ENCODE measurements around the gene ZNF205.
A peak's percentile ranks its signal among the peaks of the same experiment; 100 is the strongest.

The ZNF205 gene

GRCh38 chr16:3106205-3106928, 6.0 kb upstream of the ZNF205 start (continued):
- TF ChIP-seq ZNF394 (tag by site-specific recombination; IDR thresholded peaks at IDR 0.05; ENCODE audit: borderline replicate concordance): peak; percentile 24; the same call in 1 of the 2 replicates
- peak; percentile 67 for TF ChIP-seq GLIS2 (tag by site-specific recombination; IDR thresholded peaks at IDR 0.05)
- TF ChIP-seq ZNF580 (tag by site-specific recombination; IDR thresholded peaks at IDR 0.05): peak; percentile 29; the same call in 1 of the 2 replicates
- 0 out of 2 replicates have a peak, but pooled peaks have one; percentile 35 for TF ChIP-seq ZSCAN23 (tag by site-specific recombination; IDR thresholded peaks at IDR 0.05)
- TF ChIP-seq ZNF18 (tag by site-specific recombination; IDR thresholded peaks at IDR 0.05): no peak
- TF ChIP-seq ZNF560 (tag by site-specific recombination; IDR thresholded peaks at IDR 0.05; ENCODE audit: borderline replicate concordance): no peak
- TF ChIP-seq ZNF248 (tag by site-specific recombination; IDR thresholded peaks at IDR 0.05): no peak
- no peak for TF ChIP-seq ZNF544 (tag by site-specific recombination; IDR thresholded peaks at IDR 0.05)
- TF ChIP-seq EGR2 (tag by site-specific recombination; IDR thresholded peaks at IDR 0.05; ENCODE audit: low read depth): 0 out of 2 replicates have a peak, but pooled peaks have one; percentile 36
- TF ChIP-seq ZNF37A (tag by site-specific recombination; IDR thresholded peaks at IDR 0.05): no peak
- peak; percentile 87; the same call in 1 of the 2 replicates for TF ChIP-seq ZBTB20 (tag by site-specific recombination; IDR thresholded peaks at IDR 0.05)
- peak; percentile 92 for TF ChIP-seq PRDM4 (tag by site-specific recombination; IDR thresholded peaks at IDR 0.05)
- peak; percentile 60 for TF ChIP-seq SP2 (tag by site-specific recombination; IDR thresholded peaks at IDR 0.05)
- TF ChIP-seq ZNF645 (tag by site-specific recombination; IDR thresholded peaks at IDR 0.05): no peak
- TF ChIP-seq IKZF3 (tag by site-specific recombination; IDR thresholded peaks at IDR 0.05): no peak; the same call in 1 of the 2 replicates
- TF ChIP-seq ZNF19 (tag by site-specific recombination; IDR thresholded peaks at IDR 0.05; ENCODE audit: low read depth): no peak
- no peak for TF ChIP-seq ZNF214 (tag by site-specific recombination; IDR thresholded peaks at IDR 0.05; ENCODE audit: borderline replicate concordance)

GRCh38 chr16:3112881-3113574, 642 bp downstream of the ZNF205 start:
- Histone ChIP-seq H3K4me3 (ENCODE audit: low read depth, low read length) (peak overlapping the region; percentile 74), H3K27ac (ENCODE audit: extremely low read depth, low read depth, low read length) (peak overlapping the region; percentile 81; the same call in 1 of the 2 replicates), H3K36me3 (ENCODE audit: control insufficient read depth in 2 of 2, insufficient read depth in 1 of 2, low read length in 2 of 2) (peaks cover 0 to 36% of the 10 kb centered on the region in 2 experiments; a peak in 2 of 3 replicates), H3K4me1 (ENCODE audit: control insufficient read depth, insufficient read depth, low read length) (peaks cover 4% of the 10 kb centered on the region), H3K9me3 (ENCODE audit: control insufficient read depth, insufficient read depth, low read depth, low read length) (no peaks in the 10 kb centered on the region)
- ChIA-PET POLR2A (interaction anchor here (0.6 to 3.8 kb wide), 4 partner anchors 16 to 513 kb away, joined by 3 to 14 read pairs (median 3); no protein-coding TSS in a partner anchor), CTCF (interaction anchor here (0.8 to 3.1 kb wide), 5 partner anchors 16 to 53 kb away, joined by 4 to 14 read pairs (median 5); no protein-coding TSS in a partner anchor)
- TF ChIP-seq PRDM10 (tag by site-specific recombination; IDR thresholded peaks at IDR 0.05) (peak; percentile 76), MZF1 (tag by site-specific recombination; IDR thresholded peaks at IDR 0.05; ENCODE audit: borderline replicate concordance) (no peak), ZNF335 (tag by site-specific recombination; conservative IDR thresholded peaks at IDR 0.05) (peak; percentile 7; the same call in 1 of the 2 replicates), KLF8 (tag by site-specific recombination; IDR thresholded peaks at IDR 0.05) (no peak), ZNF626 (tag by site-specific recombination; IDR thresholded peaks at IDR 0.05) (no peak), PATZ1 (tag by site-specific recombination; IDR thresholded peaks at IDR 0.05) (peak; percentile 9; the same call in 1 of the 2 replicates)
